RWPE1 (cell line): Measurements from ENCODE around the gene BICDL1.

Experiments
- CTCF ChIA-PET: fragments of 350-600 bp; sonication (Branson Sonifier 250); formaldehyde crosslinking; extraction: SDS; loops from one replicate; lab custom pipeline; 2021; lab: Yijun Ruan, JAX
- POLR2A ChIA-PET: fragments of 400-600 bp; formaldehyde crosslinking; extraction: SDS; loops from one replicate; lab custom pipeline; 2020; ENCODE audit warnings: antibody characterized with exemption; ENCODE audit not compliant: low non-redundant PET; lab: Yijun Ruan, JAX
- DNase-seq: peaks from one replicate; pipeline ENCODE4 v3.0.0; 2012; ENCODE audit warnings: low spot score
- H3K27ac ChIP-seq: fragments of 450-650 bp; 2 replicates; pipeline ENCODE4 v1.5.1; 2017
- CTCF ChIP-seq: fragments of 450-650 bp; conservative IDR thresholded peaks from 2 replicates; pipeline ENCODE4 v1.5.1; 2017; ENCODE audit warnings: low read depth, mild to moderate bottlenecking

Gene BICDL1

GRCh38 chr12:120066341-120066740, 77.3 kb downstream of the BICDL1 start:
- ChIA-PET POLR2A (no interaction called here), CTCF (interaction anchor here (0.6 kb wide), 1 partner anchor 129 kb away, joined by 3 read pairs; no protein-coding TSS in a partner anchor)
- no peak overlapping the region for H3K27ac ChIP-seq
- no peak for TF ChIP-seq CTCF
- no peak for DNase-seq

GRCh38 chr12:120067084-120067869, 78.2 kb downstream of the BICDL1 start:
- H3K27ac ChIP-seq, result no peak overlapping the region
- no peak for TF ChIP-seq CTCF
- DNase-seq, result no peak
- POLR2A ChIA-PET, result no interaction called here
- CTCF ChIA-PET, result interaction anchor here (0.5 kb wide), 1 partner anchor 93 kb away, joined by 3 read pairs; no protein-coding TSS in a partner anchor

GRCh38 chr12:120067901-120068300, 78.9 kb downstream of the BICDL1 start:
- no peak for TF ChIP-seq CTCF
- DNase-seq, result no peak
- ChIA-PET POLR2A (no interaction called here), CTCF (interaction anchor here (0.5 kb wide), 1 partner anchor 92 kb away, joined by 3 read pairs; no protein-coding TSS in a partner anchor)
- peak overlapping the region; percentile 34; the same call in 1 of the 2 replicates for H3K27ac ChIP-seq

GRCh38 chr12:120069278-120069677, 80.2 kb downstream of the BICDL1 start:
- H3K27ac ChIP-seq, result no peak overlapping the region
- no peak for TF ChIP-seq CTCF
- DNase-seq, result no peak
- ChIA-PET POLR2A (no interaction called here), CTCF (no interaction called here)

- ChIA-PET CTCF (no interaction called here), POLR2A (no interaction called here)
- no peak overlapping the region for H3K27ac ChIP-seq
- TF ChIP-seq CTCF, result no peak
- no peak for DNase-seq
Observed at GRCh38 chr12:120071493-120072020, 82.5 kb downstream of the BICDL1 start.

GRCh38 chr12:120072472-120073249, 83.6 kb downstream of the BICDL1 start:
- no peak for DNase-seq
- CTCF ChIA-PET, result no interaction called here
- no peak for TF ChIP-seq CTCF
- peak overlapping the region; percentile 17; the same call in 1 of the 2 replicates for H3K27ac ChIP-seq
- POLR2A ChIA-PET, result no interaction called here
